ENCODE measurements around the gene TMEM88. TPM values are rescaled to one million over a fixed set of nuclear protein-coding genes. Genes with fewer than 3 reads are reported as not detected.

The TMEM88 gene
- total and polyA plus RNA-seq, 4 donors = 0.65 to 4.6 (median 3.7) TPM

GRCh38 chr17:7882068-7882467, 27.2 kb downstream of the TMEM88 start:
- H3K4me3 ChIP-seq (ENCODE audit: low read depth in 1 of 3, low read length in 3 of 3) = no peak overlapping the region
- no peaks in the 10 kb centered on the region for H3K27me3 ChIP-seq (ENCODE audit: control insufficient read depth in 4 of 4, insufficient read depth in 4 of 4, low read length in 3 of 4)
- H3K4me1 ChIP-seq (ENCODE audit: control insufficient read depth in 4 of 4, insufficient read depth in 4 of 4, low read length in 3 of 4) = peaks cover 0 to 17% (median 16%) of the 10 kb centered on the region in 4 donors
- H3K27ac ChIP-seq (ENCODE audit: low read depth in 1 of 2, low read length in 2 of 2) = no peak overlapping the region
- no peaks in the 10 kb centered on the region for H3K9me3 ChIP-seq (ENCODE audit: control insufficient read depth in 4 of 4, low read length in 3 of 4)
- no peak overlapping the region for H3K9ac ChIP-seq (ENCODE audit: low read depth in 1 of 2, low read length in 2 of 2)
- 76% methylated on average over 7 of the region's 7 CpGs for WGBS
- TF ChIP-seq YY1 (IDR thresholded peaks at IDR 0.05) = no peak
- TF ChIP-seq SP1 (IDR thresholded peaks at IDR 0.05) = no peak
- no peak for TF ChIP-seq NR2F2 (IDR thresholded peaks at IDR 0.05)
- TF ChIP-seq REST (IDR thresholded peaks at IDR 0.05) = no peak
- TF ChIP-seq HNF4G (IDR thresholded peaks at IDR 0.05) = no peak
- TF ChIP-seq RXRA (IDR thresholded peaks at IDR 0.05) = no peak
- no peak for TF ChIP-seq TAF1 (conservative IDR thresholded peaks at IDR 0.05)
- no peak for TF ChIP-seq EGR1 (IDR thresholded peaks at IDR 0.05; ENCODE audit: low read depth in 2 of 2)
- TF ChIP-seq, protein P1, sequence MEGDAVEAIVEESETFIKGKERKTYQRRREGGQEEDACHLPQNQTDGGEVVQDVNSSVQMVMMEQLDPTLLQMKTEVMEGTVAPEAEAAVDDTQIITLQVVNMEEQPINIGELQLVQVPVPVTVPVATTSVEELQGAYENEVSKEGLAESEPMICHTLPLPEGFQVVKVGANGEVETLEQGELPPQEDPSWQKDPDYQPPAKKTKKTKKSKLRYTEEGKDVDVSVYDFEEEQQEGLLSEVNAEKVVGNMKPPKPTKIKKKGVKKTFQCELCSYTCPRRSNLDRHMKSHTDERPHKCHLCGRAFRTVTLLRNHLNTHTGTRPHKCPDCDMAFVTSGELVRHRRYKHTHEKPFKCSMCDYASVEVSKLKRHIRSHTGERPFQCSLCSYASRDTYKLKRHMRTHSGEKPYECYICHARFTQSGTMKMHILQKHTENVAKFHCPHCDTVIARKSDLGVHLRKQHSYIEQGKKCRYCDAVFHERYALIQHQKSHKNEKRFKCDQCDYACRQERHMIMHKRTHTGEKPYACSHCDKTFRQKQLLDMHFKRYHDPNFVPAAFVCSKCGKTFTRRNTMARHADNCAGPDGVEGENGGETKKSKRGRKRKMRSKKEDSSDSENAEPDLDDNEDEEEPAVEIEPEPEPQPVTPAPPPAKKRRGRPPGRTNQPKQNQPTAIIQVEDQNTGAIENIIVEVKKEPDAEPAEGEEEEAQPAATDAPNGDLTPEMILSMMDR (IDR thresholded peaks at IDR 0.05; ENCODE audit: low read depth, low read length, missing input control) = no peak
- TF ChIP-seq, protein P2, sequence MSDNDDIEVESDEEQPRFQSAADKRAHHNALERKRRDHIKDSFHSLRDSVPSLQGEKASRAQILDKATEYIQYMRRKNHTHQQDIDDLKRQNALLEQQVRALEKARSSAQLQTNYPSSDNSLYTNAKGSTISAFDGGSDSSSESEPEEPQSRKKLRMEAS (IDR thresholded peaks at IDR 0.05) = no peak
- TF ChIP-seq FOXA2 (IDR thresholded peaks at IDR 0.05) = no peak
- TF ChIP-seq FOXA1 (IDR thresholded peaks at IDR 0.05) = no peak
- TF ChIP-seq HNF4A (conservative IDR thresholded peaks at IDR 0.05) = no peak
- no peak for DNase-seq (ENCODE audit: low spot score)
- H3K36me3 ChIP-seq (ENCODE audit: control insufficient read depth in 4 of 4, insufficient read depth in 3 of 4, low read depth in 1 of 4, low read length in 3 of 4) = no peaks in the 10 kb centered on the region

DNA sequence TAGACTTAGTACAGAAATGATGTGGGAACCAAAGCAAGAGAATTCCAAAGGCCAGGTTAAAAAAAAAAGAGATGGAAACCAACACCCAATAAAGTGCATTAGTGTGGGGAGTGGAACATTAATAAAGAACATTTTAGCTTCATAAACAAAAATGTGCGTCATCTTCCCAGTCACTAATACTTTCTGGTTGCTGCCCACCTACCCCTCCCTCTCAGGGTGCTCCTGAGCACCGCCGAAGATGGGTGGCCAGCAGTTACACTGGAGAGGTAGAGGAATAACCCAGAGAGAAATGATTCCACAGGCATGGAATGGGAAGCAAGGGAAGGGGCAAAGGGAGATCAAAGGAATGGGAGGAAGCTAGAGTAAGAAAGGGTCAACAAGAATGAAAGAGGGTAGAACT, 27.8 kb downstream of the TMEM88 start:
- H3K36me3 ChIP-seq (ENCODE audit: control insufficient read depth in 4 of 4, insufficient read depth in 3 of 4, low read depth in 1 of 4, low read length in 3 of 4) = no peaks in the 10 kb centered on the region
- no peak for TF ChIP-seq SP1 (IDR thresholded peaks at IDR 0.05)
- TF ChIP-seq, protein P1 (IDR thresholded peaks at IDR 0.05; ENCODE audit: low read depth, low read length, missing input control) = no peak
- TF ChIP-seq FOXA2 (IDR thresholded peaks at IDR 0.05) = no peak
- TF ChIP-seq REST (IDR thresholded peaks at IDR 0.05) = no peak
- no peak for TF ChIP-seq JUND (IDR thresholded peaks at IDR 0.05)
- TF ChIP-seq, protein P3, sequence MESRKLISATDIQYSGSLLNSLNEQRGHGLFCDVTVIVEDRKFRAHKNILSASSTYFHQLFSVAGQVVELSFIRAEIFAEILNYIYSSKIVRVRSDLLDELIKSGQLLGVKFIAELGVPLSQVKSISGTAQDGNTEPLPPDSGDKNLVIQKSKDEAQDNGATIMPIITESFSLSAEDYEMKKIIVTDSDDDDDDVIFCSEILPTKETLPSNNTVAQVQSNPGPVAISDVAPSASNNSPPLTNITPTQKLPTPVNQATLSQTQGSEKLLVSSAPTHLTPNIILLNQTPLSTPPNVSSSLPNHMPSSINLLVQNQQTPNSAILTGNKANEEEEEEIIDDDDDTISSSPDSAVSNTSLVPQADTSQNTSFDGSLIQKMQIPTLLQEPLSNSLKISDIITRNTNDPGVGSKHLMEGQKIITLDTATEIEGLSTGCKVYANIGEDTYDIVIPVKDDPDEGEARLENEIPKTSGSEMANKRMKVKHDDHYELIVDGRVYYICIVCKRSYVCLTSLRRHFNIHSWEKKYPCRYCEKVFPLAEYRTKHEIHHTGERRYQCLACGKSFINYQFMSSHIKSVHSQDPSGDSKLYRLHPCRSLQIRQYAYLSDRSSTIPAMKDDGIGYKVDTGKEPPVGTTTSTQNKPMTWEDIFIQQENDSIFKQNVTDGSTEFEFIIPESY (IDR thresholded peaks at IDR 0.05) = no peak
- TF ChIP-seq RAD21 (IDR thresholded peaks at IDR 0.05) = no peak
- TF ChIP-seq, protein P4, sequence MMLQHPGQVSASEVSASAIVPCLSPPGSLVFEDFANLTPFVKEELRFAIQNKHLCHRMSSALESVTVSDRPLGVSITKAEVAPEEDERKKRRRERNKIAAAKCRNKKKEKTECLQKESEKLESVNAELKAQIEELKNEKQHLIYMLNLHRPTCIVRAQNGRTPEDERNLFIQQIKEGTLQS (IDR thresholded peaks at IDR 0.05) = no peak
- no peak for TF ChIP-seq TAF1 (conservative IDR thresholded peaks at IDR 0.05)
- TF ChIP-seq NR2F2 (IDR thresholded peaks at IDR 0.05) = no peak
- TF ChIP-seq EGR1 (IDR thresholded peaks at IDR 0.05; ENCODE audit: low read depth in 2 of 2) = no peak
- TF ChIP-seq, protein P2 (IDR thresholded peaks at IDR 0.05) = no peak
- TF ChIP-seq HNF4G (IDR thresholded peaks at IDR 0.05) = no peak
- no peak for TF ChIP-seq GABPA (IDR thresholded peaks at IDR 0.05 in 1 of 2, conservative IDR thresholded peaks at IDR 0.05 in 1 of 2)
- H3K4me3 ChIP-seq (ENCODE audit: low read depth in 1 of 3, low read length in 3 of 3) = no peak overlapping the region
- WGBS = 92% methylated on average over 3 of the region's 3 CpGs
- H3K4me1 ChIP-seq (ENCODE audit: control insufficient read depth in 4 of 4, insufficient read depth in 4 of 4, low read length in 3 of 4) = peaks cover 0 to 22% (median 21%) of the 10 kb centered on the region in 4 donors
- no peaks in the 10 kb centered on the region for H3K27me3 ChIP-seq (ENCODE audit: control insufficient read depth in 4 of 4, insufficient read depth in 4 of 4, low read length in 3 of 4)
- no peak overlapping the region for H3K9ac ChIP-seq (ENCODE audit: low read depth in 1 of 2, low read length in 2 of 2)
- no peak for DNase-seq (ENCODE audit: low spot score)
- H3K9me3 ChIP-seq (ENCODE audit: control insufficient read depth in 4 of 4, low read length in 3 of 4) = no peaks in the 10 kb centered on the region
- no peak overlapping the region for H3K27ac ChIP-seq (ENCODE audit: low read depth in 1 of 2, low read length in 2 of 2)

Data from liver (tissue), 9 donors.